GM19468 (cell line): Measurements from ENCODE around the gene SPHK1.
"Not testable (repeated sequence)": the region's sequence is repeated elsewhere in the genome, so short reads cannot be mapped to it uniquely, and the experiment has no call there.

Experiments
- ATAC-seq: cut with Tn5 transposase; IDR thresholded peaks from one replicate; pipeline ENCODE4 v1.9.1; 2021; ENCODE audit warnings: mild to moderate bottlenecking, moderate library complexity, moderate number of reproducible peaks; ENCODE audit not compliant: unreplicated experiment; ENCODE audit errors: extremely low read depth

SPHK1 gene

DNA sequence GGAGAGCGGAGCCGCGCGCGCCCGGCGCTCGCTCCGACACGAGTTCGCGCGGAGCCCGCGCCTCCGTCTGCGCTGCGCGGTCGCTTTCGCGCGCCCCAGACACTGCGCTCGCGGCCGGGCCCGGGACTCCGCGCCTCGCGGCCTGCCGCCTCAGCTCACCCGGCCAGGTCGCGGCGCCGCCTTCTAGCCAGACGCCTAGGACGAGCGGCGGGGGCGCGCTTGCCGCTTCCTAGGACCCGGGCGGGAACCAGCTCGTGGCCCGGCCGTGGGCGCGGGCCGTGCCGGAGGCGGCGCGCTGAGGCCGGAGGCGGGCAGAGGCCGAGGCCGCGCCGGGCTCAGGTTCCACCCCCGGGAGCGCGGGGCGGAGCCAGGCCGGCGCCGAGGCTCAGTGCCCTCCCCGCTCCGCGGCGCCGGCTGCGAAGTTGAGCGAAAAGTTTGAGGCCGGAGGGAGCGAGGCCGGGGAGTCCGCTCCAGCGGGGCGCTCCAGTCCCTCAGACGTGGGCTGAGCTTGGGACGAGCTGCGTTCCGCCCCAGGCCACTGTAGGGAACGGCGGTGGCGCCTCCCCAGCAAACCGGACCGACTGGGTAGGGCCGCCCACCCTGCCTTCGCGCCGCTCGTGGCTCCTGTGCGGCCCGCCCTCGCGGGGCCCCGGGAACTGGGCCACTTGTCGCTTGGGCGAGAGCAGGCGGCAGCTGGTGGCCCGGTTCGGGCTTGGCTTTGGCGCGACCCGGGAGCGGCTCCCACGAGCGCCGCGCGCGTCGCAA is at the start of gene SPHK1:
TSS of gene SPHK1 (plus strand) at position 388 of the 765 bp plus-strand sequence. CDS start 1,036 bp downstream, outside the sequence.
- peak; percentile 18 for ATAC-seq

DNA sequence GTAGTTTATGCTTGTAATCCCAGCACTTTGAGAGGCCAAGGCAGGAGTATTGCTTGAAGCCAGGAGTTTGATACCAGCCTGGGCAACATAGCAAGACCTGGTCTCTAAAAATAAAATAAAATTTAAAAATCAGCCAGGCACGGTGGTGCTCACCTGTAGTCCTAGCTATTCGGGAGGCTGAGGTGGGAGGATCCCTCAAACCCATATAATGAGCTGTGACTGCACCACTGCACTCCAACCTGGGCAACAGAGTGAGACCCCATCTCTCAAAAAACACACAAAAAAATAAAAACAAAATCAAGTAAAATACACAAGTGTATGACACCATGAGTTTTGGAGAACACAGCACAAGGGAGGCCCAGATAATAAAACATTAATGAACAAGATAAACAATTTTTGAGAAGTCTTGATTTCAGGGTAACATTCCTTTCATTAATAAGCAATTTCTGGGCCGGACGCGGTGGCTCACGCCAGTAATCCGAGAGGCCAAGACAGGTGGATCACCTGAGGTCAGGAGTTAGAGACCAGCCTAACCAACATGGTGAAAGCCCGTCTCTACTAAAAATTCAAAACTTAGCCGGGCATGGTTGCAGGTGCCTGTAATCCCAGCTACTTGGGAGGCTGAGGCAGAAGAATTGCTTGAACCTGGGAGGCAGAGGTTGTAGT is 48.6 kb upstream of the SPHK1 start:
- ATAC-seq, result no peak

- no peak for ATAC-seq
These were observed 47.5 kb upstream of the SPHK1 start for GRCh38 chr17:76336756-76337412.

GRCh38 chr17:76337413-76337777 is 47.0 kb upstream of the SPHK1 start:
- no peak for ATAC-seq

GRCh38 chr17:76341301-76341700 is 43.1 kb upstream of the SPHK1 start:
- ATAC-seq, result no peak

- no peak for ATAC-seq
These were observed 41.3 kb upstream of the SPHK1 start for GRCh38 chr17:76343106-76343505.

GRCh38 chr17:76345377-76345974 is 38.9 kb upstream of the SPHK1 start:
- ATAC-seq, result no peak

DNA sequence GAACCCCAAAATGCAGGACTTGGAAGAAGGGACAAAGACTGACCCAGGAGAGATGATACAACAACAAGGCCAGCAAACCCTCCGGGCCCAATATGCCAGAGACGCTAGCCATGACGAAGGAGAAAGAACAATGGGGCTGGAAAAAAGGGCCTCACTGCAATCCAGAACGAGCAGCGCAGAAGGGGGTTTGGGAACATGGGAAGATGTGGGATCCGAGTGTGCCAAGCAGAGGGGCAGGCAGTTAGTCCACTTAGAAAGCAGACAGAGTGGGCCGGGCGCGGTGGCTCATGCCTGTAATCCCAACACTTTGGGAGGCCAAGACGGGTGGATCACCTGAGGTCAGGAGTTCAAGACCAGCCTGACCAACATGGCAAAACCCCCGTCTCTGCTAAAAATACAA is 37.5 kb upstream of the SPHK1 start:
- ATAC-seq, result not testable (repeated sequence)

- no peak for ATAC-seq
These were observed 33.9 kb upstream of the SPHK1 start for GRCh38 chr17:76350463-76350862.

- ATAC-seq, result no peak
These were observed 32.8 kb upstream of the SPHK1 start for GRCh38 chr17:76351526-76352071.

DNA sequence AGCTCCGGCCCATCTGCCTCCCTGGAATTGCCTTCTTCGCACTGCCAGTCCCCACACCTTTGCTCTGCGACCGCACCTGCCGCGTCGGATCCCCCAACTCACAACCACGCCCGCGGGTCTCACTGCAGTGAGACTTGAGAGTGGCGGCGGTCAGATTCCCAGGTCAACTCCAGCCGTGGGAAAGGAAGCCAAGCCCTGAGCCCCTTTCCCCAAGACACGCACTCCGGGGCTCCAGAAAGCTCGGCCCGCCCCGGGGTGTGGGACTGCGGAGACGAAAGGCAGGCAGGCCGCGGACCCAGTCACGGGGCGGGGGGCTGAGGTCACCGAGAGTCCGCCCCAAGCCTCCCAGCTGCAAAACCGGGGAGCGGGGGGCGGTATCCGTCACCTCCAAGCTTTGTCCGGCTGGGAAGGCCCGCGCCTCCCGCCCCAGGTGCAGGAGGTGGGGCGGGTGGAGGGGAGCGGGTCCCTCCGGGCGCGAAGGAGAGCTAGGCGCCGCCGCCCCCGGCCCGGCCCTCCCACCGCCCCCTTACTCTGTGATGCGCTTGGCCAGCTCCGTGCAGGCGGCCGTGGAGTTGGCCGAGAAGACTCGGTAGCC is 31.3 kb upstream of the SPHK1 start:
- ATAC-seq, result no peak

DNA sequence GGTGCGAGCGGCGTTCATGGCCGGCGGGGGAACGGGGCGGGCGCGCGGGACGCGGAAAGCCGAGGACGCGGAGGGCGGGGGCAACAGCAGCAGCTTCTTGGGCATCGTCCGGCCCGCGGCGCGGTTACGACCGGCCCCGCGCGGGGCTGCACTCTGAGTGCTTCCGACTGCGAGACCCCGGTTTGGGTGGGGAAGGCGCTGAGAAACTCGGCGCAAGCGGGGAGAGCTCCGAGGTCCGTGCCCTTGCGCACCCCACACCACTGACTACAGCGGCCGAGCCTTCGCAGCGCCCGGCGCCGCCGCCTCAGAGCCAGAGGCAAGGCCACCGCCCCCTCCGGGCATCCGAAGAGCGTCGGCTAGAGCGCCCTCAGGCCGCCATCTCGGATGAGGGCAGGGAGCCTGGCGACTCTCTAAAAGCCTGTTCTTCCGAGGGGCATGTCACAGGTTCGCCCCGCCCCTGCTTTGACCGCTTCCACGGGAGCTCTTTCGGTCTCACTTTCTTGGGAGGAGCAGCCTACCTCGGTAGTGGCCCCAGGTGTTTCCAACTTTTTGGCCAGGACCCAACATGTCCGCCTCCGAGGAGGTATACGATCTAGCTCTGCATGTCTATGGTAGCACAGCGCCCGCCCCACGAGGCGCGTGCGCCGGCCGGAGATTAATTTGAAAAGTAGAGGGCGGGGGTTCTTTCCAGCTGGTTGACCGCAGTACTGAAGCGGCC is 30.7 kb upstream of the SPHK1 start, which contains the start of gene PRPSAP1:
TSS of gene PRPSAP1 (minus strand) at position 318 of the 718 bp plus-strand sequence. CDS start at position 105, 213 bp downstream.
- ATAC-seq, result peak; percentile 72

- ATAC-seq, result no peak
These were observed 30.1 kb upstream of the SPHK1 start for GRCh38 chr17:76354317-76354729.

DNA sequence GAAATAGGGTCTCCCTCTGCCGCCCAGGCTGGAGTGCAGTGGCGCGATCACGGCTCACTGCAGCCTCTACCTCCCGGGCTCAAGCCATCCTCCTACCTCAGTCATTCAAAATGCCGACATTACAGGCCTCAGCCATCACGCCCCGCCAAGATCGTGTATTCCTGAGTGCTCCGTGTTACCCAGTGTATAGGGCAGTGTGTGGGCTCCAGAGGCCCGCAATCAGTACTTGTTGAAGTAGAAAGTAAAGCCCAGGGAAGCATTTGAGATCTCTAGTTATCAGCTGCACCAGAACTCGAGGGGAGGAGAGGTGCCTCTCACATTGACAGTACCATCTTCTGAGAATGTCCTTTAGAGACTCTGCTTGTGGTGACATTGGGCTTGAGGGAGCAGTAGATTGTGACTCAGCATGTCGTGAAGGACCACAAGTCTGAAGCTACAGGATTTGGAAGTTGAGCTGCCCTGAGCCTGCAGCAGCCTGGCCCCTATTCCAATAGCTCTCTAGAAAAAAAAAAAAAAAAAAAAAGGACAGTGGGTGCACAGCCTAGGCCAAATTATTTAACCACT is 29.6 kb upstream of the SPHK1 start:
- no peak for ATAC-seq

GRCh38 chr17:76356803-76357456 is 27.5 kb upstream of the SPHK1 start:
- no peak for ATAC-seq

DNA sequence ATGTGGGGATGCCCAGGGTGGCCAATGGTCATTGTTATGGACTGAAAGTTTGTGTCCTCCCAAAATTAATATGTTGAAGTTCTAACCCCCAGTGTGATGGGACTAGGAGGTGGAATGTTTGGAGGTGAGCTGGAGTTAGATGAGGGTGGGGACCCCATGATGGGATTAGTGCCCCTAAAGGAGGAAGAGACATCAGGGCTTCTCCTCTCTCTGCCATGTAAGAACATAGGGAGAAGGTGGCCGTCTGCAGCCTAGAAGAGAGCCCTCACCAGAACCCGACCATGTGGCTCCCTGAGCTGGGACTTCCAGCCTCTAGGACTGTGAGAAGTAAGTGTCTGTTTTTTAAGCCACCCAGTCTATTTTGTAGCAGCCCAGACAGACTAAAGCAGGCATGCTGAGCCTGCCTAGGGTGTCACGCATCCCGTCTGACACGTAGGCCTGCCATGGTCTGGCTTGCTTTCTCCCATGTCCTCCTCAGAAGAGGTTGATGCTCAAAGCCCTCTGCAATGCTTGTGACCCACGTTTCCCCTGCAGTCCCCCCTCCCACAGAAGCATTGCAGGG is 26.7 kb upstream of the SPHK1 start:
- ATAC-seq, result no peak

GRCh38 chr17:76359375-76359774 is 25.0 kb upstream of the SPHK1 start:
- no peak for ATAC-seq

GRCh38 chr17:76359776-76360175 is 24.6 kb upstream of the SPHK1 start:
- not testable (repeated sequence) for ATAC-seq
